Natural killer cell treated with Interleukin-12 subunit alpha and Interleukin-12 subunit beta and Interleukin-15 and Interleukin-18, amount 100 ng/mL, for 72 hours (primary cell): ENCODE results near the gene AHSP. TPM values are rescaled to one million over a fixed set of nuclear protein-coding genes. Genes with fewer than 3 reads are reported as not detected.
"Not testable (repeated sequence)": the region's sequence is repeated elsewhere in the genome, so short reads cannot be mapped to it uniquely, and the experiment has no call there.

Source experiments
- ATAC-seq, 2 donors: fragments of 150-1000 bp; cut with Tn5 transposase in 1 of 2; sonication (Bioruptor Pico), chemical (Tn5 transposase) in 1 of 2; 2 replicates each; pipeline ENCODE4 v1.10.0; 2021
- DNase-seq: peaks from one replicate; pipeline ENCODE4 v3.0.0; 2022; ENCODE audit warnings: low spot score
- H3K27ac Mint-ChIP-seq, 2 donors: 1 replicate in 1 of 2; 2 replicates in 1 of 2; pipeline ENCODE4 v1.8.0; 2022; ENCODE audit warnings: mixed read lengths in 2 of 2, mild to moderate bottlenecking in 1 of 2, moderate library complexity in 1 of 2
- H3K27me3 Mint-ChIP-seq, 2 donors: 1 replicate in 1 of 2; 2 replicates in 1 of 2; pipeline ENCODE4 v1.8.0; 2022; ENCODE audit warnings: mixed read lengths in 2 of 2
- H3K36me3 Mint-ChIP-seq: one replicate; pipeline ENCODE4 v1.8.0; 2022; ENCODE audit warnings: mixed read lengths
- H3K4me1 Mint-ChIP-seq, 2 donors: 1 replicate in 1 of 2; 2 replicates in 1 of 2; pipeline ENCODE4 v1.8.0; 2022; ENCODE audit warnings: low read depth in 2 of 2, mixed read lengths in 2 of 2, mild to moderate bottlenecking in 1 of 2
- H3K4me3 Mint-ChIP-seq: one replicate; pipeline ENCODE4 v1.8.0; 2022; ENCODE audit warnings: mixed read lengths
- H3K9me3 Mint-ChIP-seq: 2 replicates; pipeline ENCODE4 v1.8.0; 2022; ENCODE audit warnings: mixed read lengths
- total RNA-seq, 2 donors: library from RNA; stranded (reverse); gene quantifications; one replicate each; pipeline ENCODE4 v1.2.3, GENCODE V29; 2022

The AHSP gene
- total RNA-seq: not detected

- Mint-ChIP-seq H3K9me3 (no peaks in the 10 kb centered on the region), H3K36me3 (no peaks in the 10 kb centered on the region), H3K4me3 (no peak within 1 kb of the TSS), H3K27ac (no peak within 1 kb of the TSS), H3K27me3 (peaks cover 10 to 17% of the 10 kb centered on the region in 2 donors), H3K4me1 (peaks cover 0 to 3% of the 10 kb centered on the region in 2 donors)
- no peak for DNase-seq
- ATAC-seq: no peak
These were observed at the start of gene AHSP for GRCh38 chr16:31527734-31528274. AHSP (plus strand) TSS chr16:31527900; CDS start chr16:31528140, 240 bp downstream.

GRCh38 chr16:31478956-31479355, 48.7 kb upstream of the AHSP start:
- no peaks in the 10 kb centered on the region for H3K9me3 Mint-ChIP-seq
- no peak for ATAC-seq
- H3K4me3 Mint-ChIP-seq: no peak overlapping the region
- no peak for DNase-seq
- H3K4me1 Mint-ChIP-seq: peaks cover 11 to 19% of the 10 kb centered on the region in 2 donors
- H3K36me3 Mint-ChIP-seq: no peaks in the 10 kb centered on the region
- H3K27ac Mint-ChIP-seq: no peak overlapping the region
- H3K27me3 Mint-ChIP-seq: no peaks in the 10 kb centered on the region

- peaks cover 11 to 19% of the 10 kb centered on the region in 2 donors for H3K4me1 Mint-ChIP-seq
- H3K4me3 Mint-ChIP-seq: no peak overlapping the region
- no peaks in the 10 kb centered on the region for H3K27me3 Mint-ChIP-seq
- DNase-seq (no peak), ATAC-seq (no peak)
- H3K27ac Mint-ChIP-seq: no peak overlapping the region
- H3K36me3 Mint-ChIP-seq: no peaks in the 10 kb centered on the region
- no peaks in the 10 kb centered on the region for H3K9me3 Mint-ChIP-seq
These were observed 47.9 kb upstream of the AHSP start for GRCh38 chr16:31479751-31480150.

- no peak for ATAC-seq
- H3K27me3 Mint-ChIP-seq: peaks cover 0 to 4% of the 10 kb centered on the region in 2 donors
- DNase-seq: no peak
- no peaks in the 10 kb centered on the region for H3K36me3 Mint-ChIP-seq
- H3K27ac Mint-ChIP-seq: no peak overlapping the region
- H3K9me3 Mint-ChIP-seq: no peaks in the 10 kb centered on the region
- no peak overlapping the region for H3K4me3 Mint-ChIP-seq
- peaks cover 10 to 19% of the 10 kb centered on the region in 2 donors for H3K4me1 Mint-ChIP-seq
These were observed 46.7 kb upstream of the AHSP start for GRCh38 chr16:31480851-31481536.

- Mint-ChIP-seq H3K4me3 (no peak within 1 kb of the TSS), H3K36me3 (no peaks in the 10 kb centered on the region)
These were observed 44.6 kb upstream of the AHSP start, which contains the start of gene SLC5A2 for GRCh38 chr16:31483081-31483480. SLC5A2 (plus strand) TSS chr16:31483123; CDS start chr16:31483137, 14 bp downstream.

GRCh38 chr16:31484048-31484447, 43.7 kb upstream of the AHSP start:
- H3K27me3 Mint-ChIP-seq, H3K36me3 Mint-ChIP-seq, H3K4me3 Mint-ChIP-seq, ATAC-seq, H3K9me3 Mint-ChIP-seq, H3K4me1 Mint-ChIP-seq, DNase-seq, H3K27ac Mint-ChIP-seq: not testable (repeated sequence)

More at GRCh38 chr16:31483081-31483480, 44.6 kb upstream of the AHSP start, which contains the start of gene SLC5A2:
- Mint-ChIP-seq H3K9me3 (no peaks in the 10 kb centered on the region), H3K27me3 (peaks cover 0 to 7% of the 10 kb centered on the region in 2 donors), H3K4me1 (peaks cover 0 to 5% of the 10 kb centered on the region in 2 donors), H3K27ac (peak within 1 kb of the TSS in 1 of 2 donors; percentile 3)
- no peak for ATAC-seq
- DNase-seq: no peak

GRCh38 chr16:31484491-31485171, 43.1 kb upstream of the AHSP start:
- Mint-ChIP-seq H3K4me1 (peaks cover 0 to 6% of the 10 kb centered on the region in 2 donors), H3K27ac (no peak overlapping the region), H3K4me3 (no peak overlapping the region), H3K27me3 (peaks cover 0 to 7% of the 10 kb centered on the region in 2 donors), H3K36me3 (no peaks in the 10 kb centered on the region), H3K9me3 (no peaks in the 10 kb centered on the region)
- DNase-seq: no peak
- no peak for ATAC-seq

GRCh38 chr16:31485571-31485970, 42.1 kb upstream of the AHSP start:
- Mint-ChIP-seq H3K4me1 (peaks cover 0 to 7% of the 10 kb centered on the region in 2 donors), H3K36me3 (no peaks in the 10 kb centered on the region), H3K27ac (no peak overlapping the region), H3K27me3 (peaks cover 0 to 7% of the 10 kb centered on the region in 2 donors), H3K4me3 (no peak overlapping the region), H3K9me3 (no peaks in the 10 kb centered on the region)
- ATAC-seq (no peak), DNase-seq (no peak)

GRCh38 chr16:31486045-31486444, 41.7 kb upstream of the AHSP start:
- DNase-seq: no peak
- Mint-ChIP-seq H3K9me3 (no peaks in the 10 kb centered on the region), H3K4me1 (peaks cover 0 to 8% of the 10 kb centered on the region in 2 donors), H3K36me3 (no peaks in the 10 kb centered on the region), H3K27ac (no peak overlapping the region), H3K4me3 (no peak overlapping the region), H3K27me3 (peaks cover 0 to 7% of the 10 kb centered on the region in 2 donors)
- ATAC-seq: no peak

GRCh38 chr16:31487071-31487719, 40.5 kb upstream of the AHSP start:
- H3K36me3 Mint-ChIP-seq: no peaks in the 10 kb centered on the region
- DNase-seq (no peak), ATAC-seq (peak in 1 of 2 donors; percentile 1)
- peaks cover 0 to 7% of the 10 kb centered on the region in 2 donors for H3K27me3 Mint-ChIP-seq
- no peak overlapping the region for H3K27ac Mint-ChIP-seq
- H3K9me3 Mint-ChIP-seq: no peaks in the 10 kb centered on the region
- peaks cover 0 to 9% of the 10 kb centered on the region in 2 donors for H3K4me1 Mint-ChIP-seq
- H3K4me3 Mint-ChIP-seq: peak overlapping the region; percentile 82

GRCh38 chr16:31487720-31488467, 39.8 kb upstream of the AHSP start:
- H3K9me3 Mint-ChIP-seq: no peaks in the 10 kb centered on the region
- DNase-seq: no peak
- H3K4me3 Mint-ChIP-seq: peak overlapping the region; percentile 82
- peaks cover 0 to 9% of the 10 kb centered on the region in 2 donors for H3K4me1 Mint-ChIP-seq
- H3K27ac Mint-ChIP-seq: no peak overlapping the region
- no peaks in the 10 kb centered on the region for H3K36me3 Mint-ChIP-seq
- peak; percentile 81 to 84 for ATAC-seq
- H3K27me3 Mint-ChIP-seq: peaks cover 0 to 7% of the 10 kb centered on the region in 2 donors

GRCh38 chr16:31488468-31489297, 39.0 kb upstream of the AHSP start:
- DNase-seq: no peak
- H3K27ac Mint-ChIP-seq: no peak overlapping the region
- no peak for ATAC-seq
- peaks cover 0 to 7% of the 10 kb centered on the region in 2 donors for H3K27me3 Mint-ChIP-seq
- H3K9me3 Mint-ChIP-seq: no peaks in the 10 kb centered on the region
- no peak overlapping the region for H3K4me3 Mint-ChIP-seq
- peaks cover 0 to 9% of the 10 kb centered on the region in 2 donors for H3K4me1 Mint-ChIP-seq
- H3K36me3 Mint-ChIP-seq: no peaks in the 10 kb centered on the region
